Posterior vena cava (tissue), 2 donors: ENCODE data around the gene SLCO6A1. TPM values are rescaled to one million over a fixed set of nuclear protein-coding genes. Genes with fewer than 3 reads are reported as not detected.

Source experiments
- total RNA-seq, 2 donors: library from RNA; stranded (reverse); fragmentation: NEBNext Ultra II Directional; extraction: Animal tissue kit (Norgen Biotek cat#: 25700); gene quantifications; one replicate each; pipeline ENCODE4 v1.2.1, GENCODE V29; 2021
- donor health status: DM: yes; HTN: yes; CAD: no.
- donor health status: DM: yes; HTN: yes; CAD: no.

The SLCO6A1 gene
- total RNA-seq, 2 donors from 2014 or later = not detected

Other genes starting within 250 kb of the SLCO6A1 start
- under 1 TPM; 0.19 to 0.37 TPM for gene SLCO4C1, start 202.7 kb downstream of the SLCO6A1 start, total RNA-seq